ENCODE results near the gene SLC26A1. TPM values are rescaled to one million over a fixed set of nuclear protein-coding genes. Genes with fewer than 3 reads are reported as not detected.

The SLC26A1 gene, protein sequence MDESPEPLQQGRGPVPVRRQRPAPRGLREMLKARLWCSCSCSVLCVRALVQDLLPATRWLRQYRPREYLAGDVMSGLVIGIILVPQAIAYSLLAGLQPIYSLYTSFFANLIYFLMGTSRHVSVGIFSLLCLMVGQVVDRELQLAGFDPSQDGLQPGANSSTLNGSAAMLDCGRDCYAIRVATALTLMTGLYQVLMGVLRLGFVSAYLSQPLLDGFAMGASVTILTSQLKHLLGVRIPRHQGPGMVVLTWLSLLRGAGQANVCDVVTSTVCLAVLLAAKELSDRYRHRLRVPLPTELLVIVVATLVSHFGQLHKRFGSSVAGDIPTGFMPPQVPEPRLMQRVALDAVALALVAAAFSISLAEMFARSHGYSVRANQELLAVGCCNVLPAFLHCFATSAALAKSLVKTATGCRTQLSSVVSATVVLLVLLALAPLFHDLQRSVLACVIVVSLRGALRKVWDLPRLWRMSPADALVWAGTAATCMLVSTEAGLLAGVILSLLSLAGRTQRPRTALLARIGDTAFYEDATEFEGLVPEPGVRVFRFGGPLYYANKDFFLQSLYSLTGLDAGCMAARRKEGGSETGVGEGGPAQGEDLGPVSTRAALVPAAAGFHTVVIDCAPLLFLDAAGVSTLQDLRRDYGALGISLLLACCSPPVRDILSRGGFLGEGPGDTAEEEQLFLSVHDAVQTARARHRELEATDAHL
- polyA plus RNA-seq (ENCODE audit: low read depth in 6 of 6), result 1 to 10 TPM in 2 of 6 donors, under 1 TPM in 3, not detected in 1; 0.22 to 4.3 (median 0.77) TPM

GRCh38 chr4:993111-994029, at the start of gene SLC26A1:
TSS of gene SLC26A1 (minus strand) at chr4:993404. CDS start at chr4:991703, 1,701 bp downstream.
- Mint-ChIP-seq H3K27ac (no peak within 1 kb of the TSS), H3K27me3 (peaks cover 6 to 25% (median 13%) of the 10 kb centered on the region in 3 donors), H3K36me3 (no peaks in the 10 kb centered on the region), H3K4me3 (peak within 1 kb of the TSS in 1 of 8 donors; percentile 5), H3K4me1 (peaks cover 7 to 12% (median 8%) of the 10 kb centered on the region in 3 donors), H3K9me3 (no peaks in the 10 kb centered on the region)
- DNase-seq (no peak), ATAC-seq (ENCODE audit: low read depth in 2 of 2) (no peak)

GRCh38 chr4:1042352-1043055, 49.3 kb upstream of the SLC26A1 start:
- Mint-ChIP-seq H3K27me3 (peaks cover 11 to 37% (median 34%) of the 10 kb centered on the region in 3 donors), H3K4me3 (no peak overlapping the region), H3K9me3 (no peaks in the 10 kb centered on the region), H3K27ac (no peak overlapping the region), H3K4me1 (peaks cover 2 to 8% (median 3%) of the 10 kb centered on the region in 3 donors), H3K36me3 (peaks cover 0 to 7% of the 10 kb centered on the region in 2 donors)
- ATAC-seq (ENCODE audit: low read depth in 2 of 2), result no peak
- DNase-seq, result no peak

DNA sequence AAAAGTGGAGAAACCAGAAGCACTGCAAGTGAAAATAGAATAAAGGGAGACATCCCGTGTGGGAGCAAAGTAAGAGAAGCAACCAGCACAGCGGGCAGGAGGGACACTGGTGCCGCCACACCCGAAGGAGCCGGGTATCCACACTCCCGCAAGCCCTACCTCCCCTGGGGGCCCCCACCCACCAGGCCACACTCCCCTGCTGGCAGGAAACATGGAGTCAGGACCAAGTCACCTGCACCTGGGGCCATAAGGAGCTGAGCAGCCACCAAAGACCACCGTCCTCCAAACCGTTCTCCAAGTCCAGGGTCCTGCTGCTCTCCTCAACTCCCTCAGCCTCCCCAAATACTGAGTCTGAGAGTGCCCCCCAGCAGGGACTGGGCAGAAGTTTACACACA, 48.7 kb upstream of the SLC26A1 start:
- H3K9me3 Mint-ChIP-seq, result no peaks in the 10 kb centered on the region
- ATAC-seq (ENCODE audit: low read depth in 2 of 2) (no peak), DNase-seq (no peak)
- H3K4me3 Mint-ChIP-seq, result no peak overlapping the region
- peaks cover 0 to 8% (median 2%) of the 10 kb centered on the region in 3 donors for H3K4me1 Mint-ChIP-seq
- no peak overlapping the region for H3K27ac Mint-ChIP-seq
- H3K36me3 Mint-ChIP-seq, result peaks cover 0 to 5% of the 10 kb centered on the region in 2 donors
- H3K27me3 Mint-ChIP-seq, result peaks cover 9 to 31% (median 29%) of the 10 kb centered on the region in 3 donors

DNA sequence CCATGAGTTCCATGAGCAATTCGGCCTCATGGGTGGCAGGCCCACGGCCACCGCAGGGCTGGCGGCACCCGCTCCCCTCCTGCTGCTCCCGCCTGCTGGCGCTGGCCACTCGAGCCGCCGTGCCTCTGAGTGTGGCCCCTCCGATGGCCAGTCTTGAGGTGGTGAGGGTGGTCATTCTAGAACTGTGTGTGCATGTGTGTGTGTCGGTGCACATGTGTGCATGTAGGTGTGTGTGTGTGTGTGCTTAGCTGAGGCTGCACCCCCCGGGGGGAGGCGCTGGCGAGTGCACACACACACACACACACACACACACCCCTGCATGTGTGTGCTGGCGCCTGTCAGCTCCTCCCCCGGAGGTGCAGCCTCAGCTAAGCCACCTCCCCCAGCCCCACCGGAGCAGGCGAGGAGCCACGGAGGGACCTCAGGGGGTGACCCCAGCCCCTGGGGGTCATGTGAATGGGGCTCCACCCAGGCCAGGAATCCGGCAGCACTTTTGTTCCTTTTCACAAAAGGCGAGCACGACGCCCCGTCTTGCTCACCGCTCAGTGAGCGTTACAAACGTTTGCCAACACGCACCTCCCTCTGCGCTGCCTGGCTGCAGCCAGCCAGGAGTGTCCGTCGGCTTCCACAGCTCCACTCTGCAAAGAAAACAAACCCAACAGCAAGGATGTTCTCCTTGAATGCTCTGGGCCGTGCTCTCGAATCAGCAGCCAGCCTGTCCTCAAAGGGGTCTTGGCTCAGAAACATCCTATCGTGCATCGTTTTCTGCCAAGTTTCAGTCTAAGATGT, 48.1 kb upstream of the SLC26A1 start:
- Mint-ChIP-seq H3K27me3 (peaks cover 9 to 26% (median 23%) of the 10 kb centered on the region in 3 donors), H3K4me1 (peaks cover 0 to 4% (median 0%) of the 10 kb centered on the region in 3 donors), H3K4me3 (no peak overlapping the region), H3K27ac (no peak overlapping the region), H3K36me3 (no peaks in the 10 kb centered on the region), H3K9me3 (no peaks in the 10 kb centered on the region)
- no peak for DNase-seq
- ATAC-seq (ENCODE audit: low read depth in 2 of 2), result no peak

DNA sequence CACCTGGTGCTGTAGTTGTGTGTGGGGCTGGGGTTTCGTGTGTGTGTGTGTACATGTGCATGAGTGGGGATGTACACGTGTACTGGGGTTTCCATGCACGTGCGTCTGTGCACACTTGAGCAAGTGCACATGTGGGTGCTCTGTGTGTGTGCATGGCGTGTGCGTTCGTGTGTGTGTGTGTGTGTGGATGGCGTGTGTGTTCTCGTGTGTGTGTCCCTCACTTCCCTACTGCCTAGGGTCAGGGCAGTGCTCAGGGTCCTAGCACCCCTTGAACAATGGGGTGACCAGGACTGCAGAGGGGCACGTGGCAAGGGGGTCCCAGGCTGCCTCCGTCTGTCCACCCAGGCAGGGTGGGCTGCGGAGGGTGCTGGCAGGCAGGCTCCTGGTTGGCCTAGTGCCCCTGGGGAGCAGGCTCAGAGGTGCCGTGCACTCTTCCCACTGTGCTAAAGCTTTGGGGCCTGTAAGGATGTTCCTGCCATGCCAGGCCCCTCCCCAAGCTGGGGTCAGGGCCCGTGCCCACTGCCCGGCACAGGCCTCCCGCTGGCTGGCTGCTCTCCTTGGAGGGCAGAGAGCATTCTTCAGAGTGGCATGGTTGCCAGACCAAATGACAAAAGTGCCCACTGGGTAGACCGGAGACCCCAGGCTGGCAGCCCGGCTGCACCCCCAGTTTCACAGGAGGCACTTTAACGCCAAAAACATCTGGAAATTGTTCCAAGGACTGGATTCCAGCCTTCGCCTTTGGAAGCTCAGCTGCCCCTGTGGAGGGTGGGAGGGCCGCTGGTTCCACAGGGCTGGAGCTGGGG, 47.3 kb upstream of the SLC26A1 start:
- Mint-ChIP-seq H3K4me1 (peaks cover 0 to 4% (median 0%) of the 10 kb centered on the region in 3 donors), H3K27me3 (peaks cover 9 to 23% (median 19%) of the 10 kb centered on the region in 3 donors), H3K4me3 (no peak overlapping the region), H3K27ac (no peak overlapping the region), H3K36me3 (no peaks in the 10 kb centered on the region), H3K9me3 (no peaks in the 10 kb centered on the region)
- DNase-seq (no peak), ATAC-seq (ENCODE audit: low read depth in 2 of 2) (no peak)

GRCh38 chr4:1039493-1040343, 46.5 kb upstream of the SLC26A1 start:
- Mint-ChIP-seq H3K27ac (no peak overlapping the region), H3K4me1 (peaks cover 0 to 4% (median 0%) of the 10 kb centered on the region in 3 donors), H3K27me3 (peaks cover 4 to 16% (median 11%) of the 10 kb centered on the region in 3 donors), H3K4me3 (no peak overlapping the region), H3K9me3 (no peaks in the 10 kb centered on the region), H3K36me3 (no peaks in the 10 kb centered on the region)
- DNase-seq, result no peak
- no peak for ATAC-seq (ENCODE audit: low read depth in 2 of 2)

- DNase-seq (no peak), ATAC-seq (ENCODE audit: low read depth in 2 of 2) (no peak)
- Mint-ChIP-seq H3K36me3 (no peaks in the 10 kb centered on the region), H3K4me1 (peaks cover 0 to 4% (median 0%) of the 10 kb centered on the region in 3 donors), H3K9me3 (no peaks in the 10 kb centered on the region), H3K27ac (no peak overlapping the region), H3K27me3 (peaks cover 4 to 16% (median 8%) of the 10 kb centered on the region in 3 donors), H3K4me3 (no peak overlapping the region)
These were observed 45.8 kb upstream of the SLC26A1 start for GRCh38 chr4:1038948-1039492.

DNA sequence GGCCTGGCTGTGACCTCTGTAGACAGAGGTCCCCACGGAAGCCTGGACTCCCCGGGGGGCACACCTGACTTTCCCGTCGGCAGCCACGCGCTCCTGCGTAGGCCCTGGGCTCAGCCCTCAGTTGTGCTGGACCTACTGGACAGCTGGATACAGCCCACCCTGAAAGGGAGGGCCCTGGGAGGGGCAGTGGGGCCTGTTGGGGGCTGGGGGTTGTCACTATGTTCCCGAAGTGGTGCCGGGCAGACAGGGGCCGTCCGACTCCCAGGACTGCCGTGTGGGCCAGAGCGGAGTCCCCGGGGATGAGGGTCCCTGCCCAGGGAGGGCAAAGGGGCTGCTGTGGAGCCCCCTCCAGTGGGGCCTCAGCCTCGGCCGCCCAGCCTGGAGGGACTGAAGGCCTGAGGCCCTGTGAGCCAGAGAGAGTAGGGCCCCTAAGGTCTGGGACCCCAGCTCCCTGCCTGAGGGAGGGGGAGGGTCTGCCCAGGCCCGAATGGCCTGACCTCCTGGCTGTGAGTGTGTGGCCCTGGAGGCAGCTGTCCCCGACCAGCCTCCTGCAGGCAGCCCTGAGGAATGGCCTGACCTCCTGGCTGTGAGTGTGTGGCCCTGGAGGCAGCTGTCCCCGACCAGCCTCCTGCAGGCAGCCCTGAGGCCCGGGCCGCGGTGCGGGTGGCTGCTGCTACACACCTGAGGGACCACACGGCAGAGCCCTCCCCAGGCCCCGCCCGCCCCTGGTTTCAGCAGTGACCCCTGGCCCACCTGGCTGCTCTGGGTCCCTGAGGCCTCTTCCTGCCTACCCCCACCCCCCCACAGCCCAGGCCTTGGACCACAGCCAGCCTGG, 44.0 kb upstream of the SLC26A1 start:
- ATAC-seq (ENCODE audit: low read depth in 2 of 2), result no peak
- Mint-ChIP-seq H3K36me3 (no peaks in the 10 kb centered on the region), H3K9me3 (no peaks in the 10 kb centered on the region)

GRCh38 chr4:1036095-1036494, 42.9 kb upstream of the SLC26A1 start:
- no peak overlapping the region for H3K4me3 Mint-ChIP-seq
- no peaks in the 10 kb centered on the region for H3K36me3 Mint-ChIP-seq
- ATAC-seq (ENCODE audit: low read depth in 2 of 2) (no peak), DNase-seq (no peak)
- H3K27ac Mint-ChIP-seq, result no peak overlapping the region
- no peaks in the 10 kb centered on the region for H3K9me3 Mint-ChIP-seq
- H3K4me1 Mint-ChIP-seq, result no peaks in the 10 kb centered on the region
- peaks cover 0 to 32% (median 0%) of the 10 kb centered on the region in 3 donors for H3K27me3 Mint-ChIP-seq

More for the DNA sequence above, 44.0 kb upstream of the SLC26A1 start:
- H3K27ac Mint-ChIP-seq, result no peak overlapping the region
- peaks cover 0 to 26% (median 0%) of the 10 kb centered on the region in 3 donors for H3K27me3 Mint-ChIP-seq
- H3K4me1 Mint-ChIP-seq, result no peaks in the 10 kb centered on the region
- DNase-seq, result no peak
- no peak overlapping the region for H3K4me3 Mint-ChIP-seq

GRCh38 chr4:1035510-1035909, 42.3 kb upstream of the SLC26A1 start:
- ATAC-seq (ENCODE audit: low read depth in 2 of 2) (no peak), DNase-seq (no peak)
- no peaks in the 10 kb centered on the region for H3K4me1 Mint-ChIP-seq
- no peaks in the 10 kb centered on the region for H3K9me3 Mint-ChIP-seq
- H3K36me3 Mint-ChIP-seq, result no peaks in the 10 kb centered on the region
- H3K4me3 Mint-ChIP-seq, result no peak overlapping the region
- H3K27ac Mint-ChIP-seq, result no peak overlapping the region
- peaks cover 0 to 37% (median 0%) of the 10 kb centered on the region in 3 donors for H3K27me3 Mint-ChIP-seq
